ENCODE measurements around the gene TBC1D2B.

Gene TBC1D2B

GRCh38 chr15:78109156-78109555 is 31.6 kb upstream of the TBC1D2B start:
- H3K27me3 ChIP-seq (ENCODE audit: insufficient read depth, poor library complexity, severe bottlenecking), result no peaks in the 10 kb centered on the region
- H3K4me3 ChIP-seq (replicated peaks; ENCODE audit: insufficient read depth, low read length), result no peak overlapping the region
- no peak overlapping the region for H3K27ac ChIP-seq (replicated peaks)
- DNase-seq (ENCODE audit: low read depth in 1 of 2, low spot score in 1 of 2), result no peak
- TF ChIP-seq GABPA (IDR thresholded peaks at IDR 0.05; ENCODE audit: low read depth) (no peak), POLR2AphosphoS5 (IDR thresholded peaks at IDR 0.05; ENCODE audit: low read depth) (no peak), SPI1 (IDR thresholded peaks at IDR 0.05; ENCODE audit: borderline replicate concordance, low read depth) (no peak), CTCF (IDR thresholded peaks at IDR 0.05; ENCODE audit: insufficient read depth, low read length) (no peak), REST (IDR thresholded peaks at IDR 0.05; ENCODE audit: insufficient replicate concordance, low read depth) (no peak)

- no peak overlapping the region for H3K4me3 ChIP-seq (replicated peaks; ENCODE audit: insufficient read depth, low read length)
- peak; percentile 63 to 91 for DNase-seq (ENCODE audit: low read depth in 1 of 2, low spot score in 1 of 2)
- no peak overlapping the region for H3K27ac ChIP-seq (replicated peaks)
- no peak for TF ChIP-seq GABPA (IDR thresholded peaks at IDR 0.05; ENCODE audit: low read depth)
- TF ChIP-seq REST (IDR thresholded peaks at IDR 0.05; ENCODE audit: insufficient replicate concordance, low read depth), result no peak
- no peak for TF ChIP-seq SPI1 (IDR thresholded peaks at IDR 0.05; ENCODE audit: borderline replicate concordance, low read depth)
- peak; percentile 82 for TF ChIP-seq CTCF (IDR thresholded peaks at IDR 0.05; ENCODE audit: insufficient read depth, low read length)
- H3K27me3 ChIP-seq (ENCODE audit: insufficient read depth, poor library complexity, severe bottlenecking), result no peaks in the 10 kb centered on the region
These were observed 31.0 kb upstream of the TBC1D2B start for GRCh38 chr15:78108300-78109084.

- no peak for DNase-seq (ENCODE audit: low read depth in 1 of 2, low spot score in 1 of 2)
- Histone ChIP-seq H3K27ac (replicated peaks) (no peak overlapping the region), H3K27me3 (ENCODE audit: insufficient read depth, poor library complexity, severe bottlenecking) (no peaks in the 10 kb centered on the region), H3K4me3 (replicated peaks; ENCODE audit: insufficient read depth, low read length) (no peak overlapping the region)
- TF ChIP-seq CTCF (IDR thresholded peaks at IDR 0.05; ENCODE audit: insufficient read depth, low read length) (no peak), POLR2AphosphoS5 (IDR thresholded peaks at IDR 0.05; ENCODE audit: low read depth) (no peak), SPI1 (IDR thresholded peaks at IDR 0.05; ENCODE audit: borderline replicate concordance, low read depth) (no peak), GABPA (IDR thresholded peaks at IDR 0.05; ENCODE audit: low read depth) (no peak)
These were observed 30.0 kb upstream of the TBC1D2B start for GRCh38 chr15:78107471-78107870.

All from HL-60 (cell line).